ENCODE measurements around the gene OGFOD3.
"Not testable (repeated sequence)": the region's sequence is repeated elsewhere in the genome, so short reads cannot be mapped to it uniquely, and the experiment has no call there.

Gene OGFOD3

DNA sequence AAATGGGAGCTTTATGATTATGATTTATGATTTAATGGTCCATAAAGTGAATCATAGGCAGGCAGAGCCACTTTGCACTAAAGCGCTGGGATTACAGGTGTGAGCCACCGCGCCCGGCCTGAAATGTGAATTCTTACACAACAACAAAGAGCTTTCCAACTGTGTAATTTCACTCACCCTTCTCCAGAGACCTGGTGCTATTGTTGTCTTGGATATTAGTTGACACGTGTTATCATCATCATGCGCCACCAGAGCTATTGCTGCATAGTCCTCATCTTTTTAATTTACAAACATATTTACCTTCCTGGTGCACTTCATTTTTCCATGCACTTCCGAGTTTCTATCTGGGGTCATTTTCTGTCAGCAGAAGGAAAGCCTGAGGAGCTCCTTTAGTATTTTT lies 51.6 kb downstream of the OGFOD3 start:
- no peak for DNase-seq
- TF ChIP-seq GATA1 (IDR thresholded peaks at IDR 0.05; ENCODE audit: low read depth, low read length) (no peak), POLR2A (IDR thresholded peaks at IDR 0.05; ENCODE audit: low read length) (no peak)

GRCh38 chr17:82365606-82366295 lies 52.6 kb downstream of the OGFOD3 start:
- no peak for TF ChIP-seq POLR2A (IDR thresholded peaks at IDR 0.05; ENCODE audit: low read length)
- no peak for TF ChIP-seq GATA1 (IDR thresholded peaks at IDR 0.05; ENCODE audit: low read depth, low read length)
- DNase-seq, result no peak

DNA sequence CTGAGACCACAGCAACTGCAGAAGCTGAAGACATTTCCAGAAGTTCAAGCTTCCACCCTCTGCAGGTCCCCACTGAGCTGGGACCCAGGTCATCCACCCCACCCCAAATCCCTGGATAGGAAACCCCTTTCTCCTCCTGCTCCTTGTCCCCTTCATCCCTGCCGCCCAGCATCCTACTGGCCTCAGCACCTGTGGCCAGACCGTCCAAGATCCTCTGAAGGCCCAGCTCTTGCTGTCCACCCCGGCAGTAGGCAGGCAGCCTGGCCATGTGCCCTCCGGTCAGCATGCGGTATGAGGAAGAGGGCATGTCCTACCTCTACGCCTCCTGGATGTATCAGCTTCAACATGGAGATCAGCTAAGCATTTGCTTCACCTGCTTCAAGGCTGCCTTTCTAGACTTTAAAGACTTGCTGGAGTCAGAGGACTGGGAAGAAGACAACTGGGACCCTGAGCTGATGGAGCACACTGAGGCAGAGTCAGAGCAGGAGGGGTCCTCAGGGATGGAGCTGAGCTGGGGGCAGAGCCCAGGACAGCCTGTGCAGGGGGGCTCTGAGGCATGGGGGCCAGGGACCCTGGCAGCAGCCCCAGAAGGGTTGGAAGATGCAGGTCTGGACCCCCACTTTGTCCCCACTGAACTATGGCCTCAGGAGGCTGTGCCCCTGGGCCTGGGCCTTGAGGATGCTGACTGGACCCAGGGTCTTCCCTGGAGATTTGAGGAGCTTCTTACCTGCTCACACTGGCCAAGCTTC lies 56.3 kb downstream of the OGFOD3 start:
- no peak for DNase-seq
- TF ChIP-seq POLR2A (IDR thresholded peaks at IDR 0.05; ENCODE audit: low read length), result no peak
- no peak for TF ChIP-seq GATA1 (IDR thresholded peaks at IDR 0.05; ENCODE audit: low read depth, low read length)

GRCh38 chr17:82359451-82360074 lies 58.8 kb downstream of the OGFOD3 start:
- DNase-seq, result not testable (repeated sequence)

GRCh38 chr17:82358465-82359350 lies 59.7 kb downstream of the OGFOD3 start, which contains the start of gene TEX19:
Gene TEX19, plus strand, starts transcription at chr17:82359247. Its CDS starts 2,904 bp downstream, at chr17:82362151.
- DNase-seq, result peak; percentile 41 to 46
- TF ChIP-seq POLR2A (IDR thresholded peaks at IDR 0.05; ENCODE audit: low read length) (no peak), GATA1 (IDR thresholded peaks at IDR 0.05; ENCODE audit: low read depth, low read length) (no peak)

DNA sequence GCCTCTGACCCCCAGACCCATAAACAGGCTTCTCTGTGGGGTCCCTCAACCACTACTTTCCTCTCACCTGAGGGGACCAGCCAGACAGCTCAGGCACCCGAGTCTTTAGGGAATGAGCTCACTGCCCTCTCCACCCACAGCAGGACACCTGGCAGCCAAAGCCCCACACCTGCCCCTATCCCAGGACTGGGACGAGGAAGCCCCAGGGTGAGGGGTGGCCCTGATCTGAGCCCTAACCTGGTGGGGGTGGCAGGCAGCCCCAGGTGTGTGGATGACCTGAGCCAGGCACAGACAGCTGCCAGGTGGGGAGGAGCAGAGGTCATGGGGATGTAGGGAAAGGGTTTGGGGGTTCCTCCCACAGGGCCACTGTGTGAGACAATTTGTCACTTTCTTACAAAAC lies 61.0 kb downstream of the OGFOD3 start:
- TF ChIP-seq POLR2A (IDR thresholded peaks at IDR 0.05; ENCODE audit: low read length) (no peak), GATA1 (IDR thresholded peaks at IDR 0.05; ENCODE audit: low read depth, low read length) (no peak)
- DNase-seq, result no peak

DNA sequence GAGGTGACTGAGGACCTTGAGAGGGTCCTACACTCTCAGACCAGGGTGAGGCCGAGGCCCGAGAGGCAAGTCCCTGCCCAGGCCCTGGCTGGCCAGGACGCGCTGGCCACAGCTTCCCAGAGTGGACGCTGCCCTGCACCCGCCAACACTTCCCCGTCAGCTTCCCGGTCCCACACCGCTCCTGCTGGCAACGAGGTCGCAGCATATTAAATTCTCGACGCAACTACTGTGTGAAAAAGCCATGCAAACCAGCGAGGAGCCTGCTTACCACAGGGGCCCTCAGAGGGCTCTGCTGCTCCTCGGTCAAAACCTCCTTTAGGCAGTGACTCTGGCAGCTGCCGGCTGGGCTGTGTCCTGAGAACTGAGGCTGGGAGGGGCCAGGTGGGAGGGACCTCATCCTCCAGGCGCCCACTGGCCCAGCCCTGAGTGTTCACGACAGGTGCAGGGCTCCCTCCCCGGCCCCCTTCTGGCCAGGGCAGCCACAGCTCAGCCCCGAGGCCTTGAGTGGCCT lies 61.5 kb downstream of the OGFOD3 start:
- no peak for DNase-seq
- no peak for TF ChIP-seq GATA1 (IDR thresholded peaks at IDR 0.05; ENCODE audit: low read depth, low read length)
- no peak for TF ChIP-seq POLR2A (IDR thresholded peaks at IDR 0.05; ENCODE audit: low read length)

DNA sequence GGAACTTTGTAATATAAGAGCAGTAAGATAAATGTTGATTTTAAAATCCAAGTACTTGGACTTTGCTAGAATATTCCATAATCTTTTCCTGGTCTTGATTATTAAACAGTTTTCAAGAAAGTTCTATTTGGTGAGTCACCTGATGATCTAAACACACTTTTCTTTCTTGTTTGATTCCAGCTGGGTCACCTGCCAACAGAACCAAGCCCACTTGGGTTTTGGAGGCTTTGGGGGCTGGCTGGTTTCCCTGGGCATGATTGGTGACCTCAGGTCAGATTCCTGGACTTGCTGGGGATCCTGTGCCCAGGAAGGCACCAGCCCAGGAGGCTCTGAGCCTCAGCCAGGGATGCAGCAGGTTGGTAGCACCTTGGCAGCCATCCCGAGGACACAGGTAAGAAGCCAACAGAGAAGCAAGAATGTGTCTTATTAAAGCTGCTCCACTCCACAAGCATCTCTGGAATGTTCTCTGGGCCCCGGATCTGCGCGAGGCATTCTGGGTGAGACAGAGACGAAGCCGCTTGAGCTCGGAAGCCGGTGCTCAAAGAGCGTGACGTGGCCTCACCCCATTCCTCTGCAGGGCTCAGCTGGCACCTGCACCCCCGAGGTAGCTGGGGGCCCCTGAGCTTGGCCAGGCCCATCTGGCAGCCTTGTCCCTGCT lies 62.5 kb downstream of the OGFOD3 start:
- TF ChIP-seq GATA1 (IDR thresholded peaks at IDR 0.05; ENCODE audit: low read depth, low read length) (no peak), POLR2A (IDR thresholded peaks at IDR 0.05; ENCODE audit: low read length) (no peak)
- DNase-seq, result no peak

- DNase-seq, result no peak
- TF ChIP-seq POLR2A (IDR thresholded peaks at IDR 0.05; ENCODE audit: low read length) (no peak), GATA1 (IDR thresholded peaks at IDR 0.05; ENCODE audit: low read depth, low read length) (no peak)
Measured at GRCh38 chr17:82354804-82355308, 63.5 kb downstream of the OGFOD3 start.

DNA sequence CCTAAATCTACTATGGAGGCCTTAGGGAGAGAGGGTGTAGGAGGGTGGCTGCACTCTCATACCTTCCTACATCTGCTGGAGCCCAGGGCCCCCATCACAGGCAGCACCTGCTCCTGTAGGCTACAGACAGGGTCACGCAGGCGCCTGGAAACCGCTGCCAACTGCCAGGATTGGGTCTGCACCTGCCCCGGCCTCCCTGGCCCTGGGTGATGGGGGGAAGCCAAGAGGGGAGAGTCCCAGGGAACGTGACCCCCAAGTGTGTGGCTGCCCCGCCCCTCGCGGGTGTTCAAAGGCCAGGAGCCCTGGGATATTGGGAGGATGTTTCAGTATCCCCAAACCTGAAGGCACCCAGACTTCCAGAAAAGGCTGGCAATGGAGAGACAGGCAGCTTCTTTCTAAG lies 64.9 kb downstream of the OGFOD3 start:
- DNase-seq, result no peak
- TF ChIP-seq GATA1 (IDR thresholded peaks at IDR 0.05; ENCODE audit: low read depth, low read length), result no peak
- TF ChIP-seq POLR2A (IDR thresholded peaks at IDR 0.05; ENCODE audit: low read length), result no peak

GRCh38 chr17:82351713-82352488 lies 66.5 kb downstream of the OGFOD3 start:
- no peak for TF ChIP-seq POLR2A (IDR thresholded peaks at IDR 0.05; ENCODE audit: low read length)
- TF ChIP-seq GATA1 (IDR thresholded peaks at IDR 0.05; ENCODE audit: low read depth, low read length), result no peak
- DNase-seq, result peak; percentile 85 to 92

DNA sequence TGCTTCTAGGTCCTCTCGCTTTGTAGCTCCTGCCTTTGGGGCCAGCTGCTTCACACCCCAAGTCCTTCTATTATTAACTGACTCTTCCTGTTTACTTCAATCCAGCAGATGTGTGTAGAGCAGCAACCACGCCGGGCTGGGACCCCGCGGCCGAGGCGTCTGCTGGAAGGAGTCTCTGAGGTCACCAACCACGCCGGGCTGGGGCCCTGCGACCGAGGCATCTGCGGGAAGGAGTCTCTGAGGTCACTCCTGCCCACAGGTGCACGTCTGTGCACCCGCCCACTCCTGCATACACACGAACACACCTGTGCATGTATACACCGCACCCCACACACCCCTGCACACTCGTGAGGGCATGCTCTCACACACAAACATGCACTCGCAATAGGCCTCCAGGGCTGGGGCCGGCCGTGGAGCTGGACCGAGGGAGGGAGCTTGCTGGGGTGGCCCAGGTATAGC lies 67.1 kb downstream of the OGFOD3 start:
- TF ChIP-seq POLR2A (IDR thresholded peaks at IDR 0.05; ENCODE audit: low read length), result no peak
- no peak for TF ChIP-seq GATA1 (IDR thresholded peaks at IDR 0.05; ENCODE audit: low read depth, low read length)
- no peak for DNase-seq
